Naive thymus-derived CD4-positive, alpha-beta T cell (primary cell): ENCODE results near the gene PPFIA3. TPM values are rescaled to one million over a fixed set of nuclear protein-coding genes. Genes with fewer than 3 reads are reported as not detected.
A peak's percentile ranks its signal among the peaks of the same experiment; 100 is the strongest.

ENCODE experiments used
- ATAC-seq: fragments of 150-1000 bp; cut with Tn5 transposase; 2 replicates; pipeline ENCODE4 v1.10.0; 2021; ENCODE audit warnings: mild to moderate bottlenecking, moderate library complexity
- CTCF ChIA-PET: fragments of 350-600 bp; sonication (Branson Sonifier 250); formaldehyde crosslinking; loops from one replicate; lab custom pipeline; 2021; ENCODE audit warnings: antibody characterized with exemption; lab: Charles Lee
- POLR2A ChIA-PET: fragments of 350-600 bp; sonication (Branson Sonifier 250); formaldehyde crosslinking; loops from one replicate; lab custom pipeline; 2021; ENCODE audit warnings: antibody characterized with exemption, inconsistent platforms; lab: Charles Lee
- DNase-seq, 9 donors: peaks; one replicate each; pipeline versions ENCODE4 v3.0.0 to v3.0.0-alpha.2; 2020 to 2022; ENCODE audit warnings: mixed read lengths in 1 of 9
- H3K27ac ChIP-seq: one replicate; pipeline ENCODE4 v1.7.0; 2013; ENCODE audit warnings: mild to moderate bottlenecking, low read depth, low read length, moderate library complexity
- H3K27me3 ChIP-seq, 2 donors: one replicate each; pipeline ENCODE4 v1.7.0; 2013; ENCODE audit warnings: low read length in 2 of 2, mild to moderate bottlenecking in 2 of 2, moderate library complexity in 2 of 2; ENCODE audit not compliant: control insufficient read depth in 2 of 2, insufficient read depth in 2 of 2
- H3K36me3 ChIP-seq, 3 experiments: 1 replicate in 2 of 3; 2 replicates in 1 of 3; pipeline ENCODE4 v1.7.0; 2013; ENCODE audit warnings: low read length in 3 of 3, mild to moderate bottlenecking in 3 of 3, moderate library complexity in 1 of 3; ENCODE audit not compliant: insufficient read depth in 3 of 3, control insufficient read depth in 2 of 3
- H3K4me1 ChIP-seq, 2 donors: one replicate each; pipeline ENCODE4 v1.7.0; 2013; ENCODE audit warnings: low read length in 2 of 2, mild to moderate bottlenecking in 2 of 2, moderate library complexity in 1 of 2; ENCODE audit not compliant: control insufficient read depth in 2 of 2, insufficient read depth in 2 of 2
- H3K4me3 ChIP-seq: 2 replicates; pipeline ENCODE4 v1.7.0; 2013; ENCODE audit warnings: mild to moderate bottlenecking, low read length
- H3K9me3 ChIP-seq, 3 experiments: 1 replicate in 2 of 3; 2 replicates in 1 of 3; pipeline ENCODE4 v1.7.0; 2013; ENCODE audit warnings: low read length in 3 of 3; ENCODE audit not compliant: control insufficient read depth in 2 of 3
- H3K27ac Mint-ChIP-seq, 9 donors: one replicate each; pipeline ENCODE4 v1.8.0; 2020 to 2022; ENCODE audit warnings: mixed read lengths in 9 of 9, mild to moderate bottlenecking in 8 of 9, moderate library complexity in 5 of 9, inconsistent platforms in 2 of 9
- H3K27me3 Mint-ChIP-seq, 5 donors: one replicate each; pipeline ENCODE4 v1.8.0; 2021 to 2022; ENCODE audit warnings: mixed read lengths in 5 of 5, mild to moderate bottlenecking in 1 of 5
- H3K36me3 Mint-ChIP-seq, 5 donors: one replicate each; pipeline ENCODE4 v1.8.0; 2020 to 2022; ENCODE audit warnings: mixed read lengths in 5 of 5, mild to moderate bottlenecking in 3 of 5, inconsistent platforms in 1 of 5
- H3K4me1 Mint-ChIP-seq, 7 donors: one replicate each; pipeline ENCODE4 v1.8.0; 2020 to 2022; ENCODE audit warnings: mixed read lengths in 7 of 7, mild to moderate bottlenecking in 3 of 7, inconsistent platforms in 1 of 7
- H3K4me3 Mint-ChIP-seq, 10 donors: one replicate each; pipeline ENCODE4 v1.8.0; 2020 to 2022; ENCODE audit warnings: mild to moderate bottlenecking in 10 of 10, mixed read lengths in 10 of 10, moderate library complexity in 6 of 10, inconsistent platforms in 2 of 10
- H3K9me3 Mint-ChIP-seq, 11 donors: one replicate each; pipeline ENCODE4 v1.8.0; 2020 to 2022; ENCODE audit warnings: mixed read lengths in 11 of 11, mild to moderate bottlenecking in 4 of 11, inconsistent platforms in 1 of 11, moderate library complexity in 1 of 11
- intact Hi-C, 2 donors: fragments of 100-400 bp; cut with micrococcal nuclease; formaldehyde crosslinking; loops; one replicate each; pipeline ENCODE4 v1.15.1; 2023
- polyA plus RNA-seq, 2 donors: library from polyadenylated mRNA; unstranded; fragments of 300-500 nt; fragmentation: Illumina TruSeq; gene quantifications; one replicate each; pipeline ENCODE4 v1.2.3, GENCODE V29; 2021
- total RNA-seq, 6 experiments: library from RNA in 5 of 6; stranded (reverse) in 5 of 6; gene quantifications; 1 replicate in 5 of 6; 2 replicates in 1 of 6; pipeline ENCODE4 v1.2.3 and lab custom pipeline; 2021 to 2026

Gene PPFIA3
- total and polyA plus RNA-seq, 7 experiments from 2014 or later: 0.15 to 4.9 (median 2.6) TPM

GRCh38 chr19:49080392-49080791 lies 39.0 kb upstream of the PPFIA3 start:
- POLR2A ChIA-PET: no interaction called here
- Histone ChIP-seq H3K4me3 (no peak overlapping the region), H3K27me3 (no peaks in the 10 kb centered on the region), H3K4me1 (peaks cover 0 to 4% of the 10 kb centered on the region in 2 donors), H3K36me3 (peaks cover 0 to 1% (median 0%) of the 10 kb centered on the region in 3 experiments), H3K9me3 (no peaks in the 10 kb centered on the region), H3K27ac (no peak overlapping the region)
- CTCF ChIA-PET: no interaction called here
- no peak overlapping the region for H3K4me3 Mint-ChIP-seq
- H3K36me3 Mint-ChIP-seq: no peaks in the 10 kb centered on the region
- no peak overlapping the region for H3K27ac Mint-ChIP-seq
- H3K4me1 Mint-ChIP-seq: peaks cover 4 to 13% (median 9%) of the 10 kb centered on the region in 7 donors
- intact Hi-C loops: no loop called here
- DNase-seq (no peak), ATAC-seq (no peak)
- H3K9me3 Mint-ChIP-seq: peaks cover 0 to 7% (median 0%) of the 10 kb centered on the region in 11 donors
- peaks cover 5 to 26% (median 16%) of the 10 kb centered on the region in 5 donors for H3K27me3 Mint-ChIP-seq

GRCh38 chr19:49081273-49081672 lies 38.1 kb upstream of the PPFIA3 start:
- Histone ChIP-seq H3K4me1 (peaks cover 3 to 5% of the 10 kb centered on the region in 2 donors), H3K4me3 (no peak overlapping the region), H3K27ac (no peak overlapping the region), H3K36me3 (peaks cover 0 to 7% (median 0%) of the 10 kb centered on the region in 3 experiments), H3K27me3 (no peaks in the 10 kb centered on the region), H3K9me3 (no peaks in the 10 kb centered on the region)
- peaks cover 5 to 17% (median 8%) of the 10 kb centered on the region in 5 donors for H3K27me3 Mint-ChIP-seq
- no peak for DNase-seq
- intact Hi-C loops: no loop called here
- peaks cover 0 to 5% (median 0%) of the 10 kb centered on the region in 5 donors for H3K36me3 Mint-ChIP-seq
- peaks cover 8 to 20% (median 14%) of the 10 kb centered on the region in 7 donors for H3K4me1 Mint-ChIP-seq
- ChIA-PET CTCF (interaction anchor here (0.7 kb wide), 1 partner anchor 224 kb away, joined by 4 read pairs; no protein-coding TSS in a partner anchor), POLR2A (no interaction called here)
- no peak for ATAC-seq
- H3K27ac Mint-ChIP-seq: peak overlapping the region in 1 of 9 donors; percentile 19
- H3K4me3 Mint-ChIP-seq: no peak overlapping the region
- peaks cover 0 to 7% (median 0%) of the 10 kb centered on the region in 11 donors for H3K9me3 Mint-ChIP-seq

GRCh38 chr19:49084206-49085019 lies 34.9 kb upstream of the PPFIA3 start:
- ATAC-seq (no peak), DNase-seq (no peak)
- Mint-ChIP-seq H3K4me3 (peak overlapping the region; percentile 71 to 97 (median 94)), H3K27ac (peak overlapping the region; percentile 83 to 96 (median 88)), H3K4me1 (peaks cover 17 to 46% (median 34%) of the 10 kb centered on the region in 7 donors), H3K9me3 (peaks cover 0 to 7% (median 0%) of the 10 kb centered on the region in 11 donors), H3K27me3 (peaks cover 0 to 7% (median 6%) of the 10 kb centered on the region in 5 donors), H3K36me3 (peaks cover 4 to 17% (median 6%) of the 10 kb centered on the region in 5 donors)
- intact Hi-C loops: loop anchor here (1.0 to 5.0 kb wide), 13 partner anchors 22 to 592 kb away; partner anchors contain the start of genes C19orf73 (in 2 of the 2), NUCB1 (in 2 of the 2), PPFIA3 (in 2 of the 2) and ALDH16A1 (in 1 of the 2)
- H3K4me1 ChIP-seq: peaks cover 19% of the 10 kb centered on the region in 2 donors
- H3K4me3 ChIP-seq: peak overlapping the region; percentile 72
- POLR2A ChIA-PET: no interaction called here
- H3K27ac ChIP-seq: peak overlapping the region; percentile 94
- no peaks in the 10 kb centered on the region for H3K27me3 ChIP-seq
- H3K9me3 ChIP-seq: no peaks in the 10 kb centered on the region
- peaks cover 0 to 22% (median 4%) of the 10 kb centered on the region in 3 experiments for H3K36me3 ChIP-seq
- CTCF ChIA-PET: interaction anchor here (0.6 kb wide), 1 partner anchor 56 kb away, joined by 3 read pairs; no protein-coding TSS in a partner anchor

GRCh38 chr19:49085020-49085867 lies 34.1 kb upstream of the PPFIA3 start, which contains the start of gene SNRNP70:
Gene SNRNP70, plus strand, starts transcription at chr19:49085451. Its CDS starts 964 bp downstream, at chr19:49086415.
- H3K36me3 Mint-ChIP-seq: peaks cover 6 to 19% (median 6%) of the 10 kb centered on the region in 5 donors
- peaks cover 0 to 5% (median 4%) of the 10 kb centered on the region in 5 donors for H3K27me3 Mint-ChIP-seq
- DNase-seq (peak; percentile 99 to 100 (median 100)), ATAC-seq (peak; percentile 97)
- peaks cover 18 to 49% (median 35%) of the 10 kb centered on the region in 7 donors for H3K4me1 Mint-ChIP-seq
- no peaks in the 10 kb centered on the region for H3K27me3 ChIP-seq
- peaks cover 4 to 28% (median 5%) of the 10 kb centered on the region in 3 experiments for H3K36me3 ChIP-seq
- peaks cover 19% of the 10 kb centered on the region in 2 donors for H3K4me1 ChIP-seq
- intact Hi-C loops: loop anchor here (1.0 to 5.0 kb wide), 13 partner anchors 22 to 591 kb away; partner anchors contain the start of genes C19orf73 (in 2 of the 2), NUCB1 (in 2 of the 2), PPFIA3 (in 2 of the 2) and ALDH16A1 (in 1 of the 2)
- peak within 1 kb of the TSS; percentile 71 to 97 (median 94) for H3K4me3 Mint-ChIP-seq
- peak within 1 kb of the TSS; percentile 83 to 96 (median 88) for H3K27ac Mint-ChIP-seq
- peak within 1 kb of the TSS; percentile 94 for H3K27ac ChIP-seq
- H3K4me3 ChIP-seq: peak within 1 kb of the TSS; percentile 72
- peaks cover 0 to 7% (median 0%) of the 10 kb centered on the region in 11 donors for H3K9me3 Mint-ChIP-seq
- POLR2A ChIA-PET: no interaction called here
- CTCF ChIA-PET: no interaction called here
- H3K9me3 ChIP-seq: no peaks in the 10 kb centered on the region

- H3K9me3 ChIP-seq: no peaks in the 10 kb centered on the region
- CTCF ChIA-PET: interaction anchor here (0.7 kb wide), 1 partner anchor 140 kb away, joined by 4 read pairs; no protein-coding TSS in a partner anchor
- H3K4me1 ChIP-seq: peaks cover 19% of the 10 kb centered on the region in 2 donors
- peak overlapping the region; percentile 83 to 96 (median 88) for H3K27ac Mint-ChIP-seq
- peaks cover 10 to 34% (median 11%) of the 10 kb centered on the region in 3 experiments for H3K36me3 ChIP-seq
- ATAC-seq (no peak), DNase-seq (no peak)
- H3K4me1 Mint-ChIP-seq: peaks cover 21 to 53% (median 38%) of the 10 kb centered on the region in 7 donors
- peaks cover 0 to 5% (median 0%) of the 10 kb centered on the region in 5 donors for H3K27me3 Mint-ChIP-seq
- peaks cover 0 to 7% (median 0%) of the 10 kb centered on the region in 11 donors for H3K9me3 Mint-ChIP-seq
- H3K27ac ChIP-seq: peak overlapping the region; percentile 94
- peak overlapping the region; percentile 71 to 97 (median 94) for H3K4me3 Mint-ChIP-seq
- peak overlapping the region; percentile 72 for H3K4me3 ChIP-seq
- H3K36me3 Mint-ChIP-seq: peaks cover 6 to 25% (median 8%) of the 10 kb centered on the region in 5 donors
- POLR2A ChIA-PET: no interaction called here
- H3K27me3 ChIP-seq: no peaks in the 10 kb centered on the region
- intact Hi-C loops: loop anchor here (1.0 to 5.0 kb wide), 13 partner anchors 21 to 590 kb away; partner anchors contain the start of genes C19orf73 (in 2 of the 2), NUCB1 (in 2 of the 2), PPFIA3 (in 2 of the 2) and ALDH16A1 (in 1 of the 2)
These were observed 33.5 kb upstream of the PPFIA3 start for GRCh38 chr19:49085868-49086232.
